ENCODE results near the gene TFAP2A. TPM values are rescaled to one million over a fixed set of nuclear protein-coding genes. Genes with fewer than 3 reads are reported as not detected.

The TFAP2A gene
- total and polyA plus RNA-seq, 2 donors from 2014 or later = 10.1 to 16.2 TPM

GRCh38 chr6:10382728-10383330, 32.0 kb downstream of the TFAP2A start:
- H3K4me1 ChIP-seq (ENCODE audit: control insufficient read depth in 2 of 3, insufficient read depth in 2 of 3, low read depth in 1 of 3, low read length in 3 of 3) = peaks cover 0 to 3% (median 0%) of the 10 kb centered on the region in 3 donors
- H3K36me3 ChIP-seq (ENCODE audit: control insufficient read depth in 2 of 3, insufficient read depth in 3 of 3, low read length in 3 of 3) = no peaks in the 10 kb centered on the region
- H3K27ac ChIP-seq (ENCODE audit: low read depth in 2 of 2, low read length in 2 of 2) = no peak overlapping the region
- FAIRE-seq (no peak), DNase-seq (peak in 1 of 5 donors; percentile 30)
- no peak overlapping the region for H3K9ac ChIP-seq (ENCODE audit: low read length in 3 of 3)
- TF ChIP-seq CTCF (IDR thresholded peaks at IDR 0.05; ENCODE audit: borderline replicate concordance, extremely low read depth, insufficient read depth) = no peak
- H3K27me3 ChIP-seq (ENCODE audit: control insufficient read depth, insufficient read depth, low read length) = peaks cover 60% of the 10 kb centered on the region
- intact Hi-C loops (cut with DNase I) = no loop called here
- H3K4me3 ChIP-seq (ENCODE audit: low read length in 3 of 3) = no peak overlapping the region
- H3K9me3 ChIP-seq (ENCODE audit: control insufficient read depth in 2 of 3, insufficient read depth in 1 of 3, low read length in 3 of 3) = no peaks in the 10 kb centered on the region

GRCh38 chr6:10382322-10382721, 32.6 kb downstream of the TFAP2A start:
- DNase-seq (peak in 2 of 5 donors; percentile 44 to 59), FAIRE-seq (no peak)
- Histone ChIP-seq H3K4me3 (ENCODE audit: low read length in 3 of 3) (no peak overlapping the region), H3K27ac (ENCODE audit: low read depth in 2 of 2, low read length in 2 of 2) (no peak overlapping the region), H3K4me1 (ENCODE audit: control insufficient read depth in 2 of 3, insufficient read depth in 2 of 3, low read depth in 1 of 3, low read length in 3 of 3) (peaks cover 0 to 3% (median 0%) of the 10 kb centered on the region in 3 donors), H3K27me3 (ENCODE audit: control insufficient read depth, insufficient read depth, low read length) (peaks cover 55% of the 10 kb centered on the region), H3K9me3 (ENCODE audit: control insufficient read depth in 2 of 3, insufficient read depth in 1 of 3, low read length in 3 of 3) (no peaks in the 10 kb centered on the region), H3K9ac (ENCODE audit: low read length in 3 of 3) (no peak overlapping the region), H3K36me3 (ENCODE audit: control insufficient read depth in 2 of 3, insufficient read depth in 3 of 3, low read length in 3 of 3) (no peaks in the 10 kb centered on the region)
- TF ChIP-seq CTCF (IDR thresholded peaks at IDR 0.05; ENCODE audit: borderline replicate concordance, extremely low read depth, insufficient read depth) = no peak
- intact Hi-C loops (cut with DNase I) = no loop called here

- FAIRE-seq (no peak), DNase-seq (peak in 1 of 5 donors; percentile 58)
- intact Hi-C loops (cut with DNase I) = no loop called here
- Histone ChIP-seq H3K36me3 (ENCODE audit: control insufficient read depth in 2 of 3, insufficient read depth in 3 of 3, low read length in 3 of 3) (no peaks in the 10 kb centered on the region), H3K4me3 (ENCODE audit: low read length in 3 of 3) (no peak overlapping the region), H3K9ac (ENCODE audit: low read length in 3 of 3) (no peak overlapping the region), H3K4me1 (ENCODE audit: control insufficient read depth in 2 of 3, insufficient read depth in 2 of 3, low read depth in 1 of 3, low read length in 3 of 3) (peaks cover 0 to 3% (median 0%) of the 10 kb centered on the region in 3 donors), H3K9me3 (ENCODE audit: control insufficient read depth in 2 of 3, insufficient read depth in 1 of 3, low read length in 3 of 3) (no peaks in the 10 kb centered on the region), H3K27me3 (ENCODE audit: control insufficient read depth, insufficient read depth, low read length) (peaks cover 50% of the 10 kb centered on the region), H3K27ac (ENCODE audit: low read depth in 2 of 2, low read length in 2 of 2) (no peak overlapping the region)
- no peak for TF ChIP-seq CTCF (IDR thresholded peaks at IDR 0.05; ENCODE audit: borderline replicate concordance, extremely low read depth, insufficient read depth)
Observed at GRCh38 chr6:10381830-10382208, 33.1 kb downstream of the TFAP2A start.

Measured in kidney (tissue), 14 donors.